GM12878 (cell line): Measurements from ENCODE around the gene TIMM50. TPM values are rescaled to one million over a fixed set of nuclear protein-coding genes. Genes with fewer than 3 reads are reported as not detected.

Experiments used
- CREM ChIP-seq: IDR thresholded peaks from 2 replicates; pipeline ENCODE4 v1.6.1; 2014; ENCODE audit warnings: antibody characterized with exemption, low read depth
- EGR1 ChIP-seq, 2 experiments: IDR thresholded peaks; 1 replicate in 1 of 2; 2 replicates in 1 of 2; pipeline ENCODE4 v1.6.1; 2011 to 2012; ENCODE audit warnings: low read depth in 2 of 2, low read length in 2 of 2, borderline replicate concordance in 1 of 2, mild to moderate bottlenecking in 1 of 2, moderate library complexity in 1 of 2
- EP300 ChIP-seq, 2 experiments: fragments of 150-350 bp in 1 of 2; IDR thresholded peaks; 2 replicates each; pipeline ENCODE4 v1.6.1; 2011 to 2012; ENCODE audit warnings: low read depth in 2 of 2, low read length in 2 of 2, borderline replicate concordance in 1 of 2, improper control_type of control experiment in 1 of 2, inconsistent platforms in 1 of 2; ENCODE audit not compliant: control insufficient read depth in 1 of 2
- ESRRA ChIP-seq: IDR thresholded peaks from 2 replicates; pipeline ENCODE4 v1.6.1; 2012; ENCODE audit warnings: mild to moderate bottlenecking, low read length, improper control_type of control experiment
- ETV6 ChIP-seq, 2 experiments: fragments of 450-650 bp in 1 of 2; IDR thresholded peaks in 1 of 2; conservative IDR thresholded peaks in 1 of 2; 2 replicates each; pipeline ENCODE4 v1.6.1; 2014; ENCODE audit warnings: antibody characterized with exemption in 1 of 2, borderline replicate concordance in 1 of 2, low read depth in 1 of 2, mild to moderate bottlenecking in 1 of 2, moderate library complexity in 1 of 2
- FOS ChIP-seq: IDR thresholded peaks from 3 replicates; pipeline ENCODE4 v1.6.1; 2011; ENCODE audit warnings: borderline replicate concordance; ENCODE audit not compliant: insufficient read length; ENCODE audit errors: extremely low read depth
- NFXL1 ChIP-seq: fragments of 450-650 bp; IDR thresholded peaks from 2 replicates; pipeline ENCODE4 v1.6.1; 2017; ENCODE audit warnings: antibody characterized with exemption, mild to moderate bottlenecking, borderline replicate concordance
- NFYB ChIP-seq: IDR thresholded peaks from 2 replicates; pipeline ENCODE4 v1.6.1; 2011; ENCODE audit warnings: low read depth, mild to moderate bottlenecking, low read length, improper control_type of control experiment, moderate library complexity; ENCODE audit not compliant: insufficient read depth
- PAX5 ChIP-seq: IDR thresholded peaks from 2 replicates; pipeline ENCODE4 v1.6.1; 2011; ENCODE audit warnings: low read depth, low read length, borderline replicate concordance
- PML ChIP-seq: IDR thresholded peaks from 2 replicates; pipeline ENCODE4 v1.6.1; 2012; ENCODE audit warnings: low read length, inconsistent platforms
- PRDM15 ChIP-seq: fragments of 450-650 bp; formaldehyde crosslinking; IDR thresholded peaks from 2 replicates; pipeline ENCODE4 v1.4.0; 2020; ENCODE audit warnings: mild to moderate bottlenecking, moderate library complexity
- RCOR1 ChIP-seq: conservative IDR thresholded peaks from 2 replicates; pipeline ENCODE4 v1.6.1; 2012; ENCODE audit warnings: low read depth, low read length, improper control_type of control experiment
- RUNX3 ChIP-seq: IDR thresholded peaks from 2 replicates; pipeline ENCODE4 v1.6.1; 2012; ENCODE audit warnings: low read length, inconsistent platforms
- SIX5 ChIP-seq: IDR thresholded peaks from 2 replicates; pipeline ENCODE4 v1.6.1; 2011; ENCODE audit warnings: mild to moderate bottlenecking, low read depth, low read length, moderate library complexity; ENCODE audit not compliant: severe bottlenecking
- SMAD1 ChIP-seq: fragments of 450-650 bp; IDR thresholded peaks from 2 replicates; pipeline ENCODE4 v1.6.1; 2018; ENCODE audit warnings: mild to moderate bottlenecking, low read depth; ENCODE audit not compliant: partially characterized antibody
- STAT3 ChIP-seq: IDR thresholded peaks from 2 replicates; pipeline ENCODE4 v1.6.1; 2011; ENCODE audit warnings: low read depth, low read length, improper control_type of control experiment
- WRNIP1 ChIP-seq: IDR thresholded peaks from 2 replicates; pipeline ENCODE4 v1.6.1; 2011; ENCODE audit warnings: low read depth, low read length, improper control_type of control experiment, borderline replicate concordance
- YY1 ChIP-seq: IDR thresholded peaks from 2 replicates; pipeline ENCODE4 v1.6.1; 2011; ENCODE audit warnings: low read depth, mild to moderate bottlenecking, low read length
- ZNF24 ChIP-seq: fragments of 450-650 bp; IDR thresholded peaks from 2 replicates; pipeline ENCODE4 v1.6.1; 2017; ENCODE audit warnings: antibody characterized with exemption, mild to moderate bottlenecking
- polyA plus RNA-seq, 11 experiments: library from polyadenylated mRNA; depleted of rRNA in 4 of 11; unstranded in 6 of 11; stranded (reverse) in 5 of 11; fragments of >200 nt; fragmentation: Nextera tagmentation in 4 of 11; fragmentation: Illumina TruSeq in 1 of 11; extraction: Ambion mirVana in 4 of 11; extraction: Trizol in 1 of 11; gene quantifications; 1 replicate in 1 of 11; 2 replicates in 10 of 11; pipeline versions ENCODE4 v1.2.1 to v1.2.3, GENCODE V29; 2011 to 2016; ENCODE audit warnings: inconsistent platforms in 2 of 11, missing spikeins in 2 of 11, low read depth in 1 of 11
- total RNA-seq, 4 experiments: library from RNA; depleted of rRNA in 3 of 4; stranded (reverse); fragments of >200 nt in 3 of 4; fragmentation: Illumina TruSeq in 1 of 4; extraction: Trizol in 1 of 4; gene quantifications; 2 replicates each; pipeline versions ENCODE4 v1.2.1 to v1.2.3, GENCODE V29; 2013 to 2021
- TF ChIP-seq, protein P1 (sequence below): fragments of 450-650 bp; IDR thresholded peaks from 2 replicates; pipeline ENCODE4 v1.6.1; 2017; ENCODE audit warnings: antibody characterized with exemption, mild to moderate bottlenecking, moderate library complexity
- TF ChIP-seq, protein P2 (sequence below): IDR thresholded peaks from 2 replicates; pipeline ENCODE4 v1.6.1; 2012; ENCODE audit warnings: low read depth, low read length, improper control_type of control experiment

Gene TIMM50
- total and polyA plus RNA-seq, 10 of the 15 experiments (the other 5 are each of a cell fraction or from before 2014, with no cell fraction given) = 15.6 to 146 (median 101) TPM

- peak; percentile 75 for TF ChIP-seq SIX5
- peak in 1 of 2 experiments; percentile 25; a peak in 1 of 4 replicates for TF ChIP-seq EP300 (IDR thresholded peaks at IDR 0.05; ENCODE audit: borderline replicate concordance in 1 of 2, control insufficient read depth in 1 of 2, low read depth in 2 of 2, low read length in 2 of 2)
- peak; percentile 54; the same call in 1 of the 2 replicates for TF ChIP-seq PRDM15 (CRISPR knock-in tag)
- peak; percentile 99 for TF ChIP-seq RCOR1
- no peak for TF ChIP-seq ZNF24
- TF ChIP-seq SMAD1 = peak; percentile 62
- TF ChIP-seq ESRRA = 0 out of 2 replicates have a peak, but pooled peaks have one; percentile 69
- no peak for TF ChIP-seq FOS
- peak; percentile 96 for TF ChIP-seq CREM
- TF ChIP-seq, protein P1, sequence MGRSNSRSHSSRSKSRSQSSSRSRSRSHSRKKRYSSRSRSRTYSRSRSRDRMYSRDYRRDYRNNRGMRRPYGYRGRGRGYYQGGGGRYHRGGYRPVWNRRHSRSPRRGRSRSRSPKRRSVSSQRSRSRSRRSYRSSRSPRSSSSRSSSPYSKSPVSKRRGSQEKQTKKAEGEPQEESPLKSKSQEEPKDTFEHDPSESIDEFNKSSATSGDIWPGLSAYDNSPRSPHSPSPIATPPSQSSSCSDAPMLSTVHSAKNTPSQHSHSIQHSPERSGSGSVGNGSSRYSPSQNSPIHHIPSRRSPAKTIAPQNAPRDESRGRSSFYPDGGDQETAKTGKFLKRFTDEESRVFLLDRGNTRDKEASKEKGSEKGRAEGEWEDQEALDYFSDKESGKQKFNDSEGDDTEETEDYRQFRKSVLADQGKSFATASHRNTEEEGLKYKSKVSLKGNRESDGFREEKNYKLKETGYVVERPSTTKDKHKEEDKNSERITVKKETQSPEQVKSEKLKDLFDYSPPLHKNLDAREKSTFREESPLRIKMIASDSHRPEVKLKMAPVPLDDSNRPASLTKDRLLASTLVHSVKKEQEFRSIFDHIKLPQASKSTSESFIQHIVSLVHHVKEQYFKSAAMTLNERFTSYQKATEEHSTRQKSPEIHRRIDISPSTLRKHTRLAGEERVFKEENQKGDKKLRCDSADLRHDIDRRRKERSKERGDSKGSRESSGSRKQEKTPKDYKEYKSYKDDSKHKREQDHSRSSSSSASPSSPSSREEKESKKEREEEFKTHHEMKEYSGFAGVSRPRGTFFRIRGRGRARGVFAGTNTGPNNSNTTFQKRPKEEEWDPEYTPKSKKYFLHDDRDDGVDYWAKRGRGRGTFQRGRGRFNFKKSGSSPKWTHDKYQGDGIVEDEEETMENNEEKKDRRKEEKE = no peak
- TF ChIP-seq EGR1 (IDR thresholded peaks at IDR 0.05; ENCODE audit: borderline replicate concordance in 1 of 2, low read depth in 2 of 2, low read length in 2 of 2) = peak in 1 of 2 experiments; percentile 73; a peak in 2 of 3 replicates
- TF ChIP-seq RUNX3 = peak; percentile 15; the same call in 1 of the 2 replicates
- peak; percentile 99 for TF ChIP-seq YY1
- no peak for TF ChIP-seq NFXL1
- peak; percentile 82 for TF ChIP-seq PML
- no peak for TF ChIP-seq STAT3
- no peak for TF ChIP-seq NFYB
- TF ChIP-seq, protein P2, sequence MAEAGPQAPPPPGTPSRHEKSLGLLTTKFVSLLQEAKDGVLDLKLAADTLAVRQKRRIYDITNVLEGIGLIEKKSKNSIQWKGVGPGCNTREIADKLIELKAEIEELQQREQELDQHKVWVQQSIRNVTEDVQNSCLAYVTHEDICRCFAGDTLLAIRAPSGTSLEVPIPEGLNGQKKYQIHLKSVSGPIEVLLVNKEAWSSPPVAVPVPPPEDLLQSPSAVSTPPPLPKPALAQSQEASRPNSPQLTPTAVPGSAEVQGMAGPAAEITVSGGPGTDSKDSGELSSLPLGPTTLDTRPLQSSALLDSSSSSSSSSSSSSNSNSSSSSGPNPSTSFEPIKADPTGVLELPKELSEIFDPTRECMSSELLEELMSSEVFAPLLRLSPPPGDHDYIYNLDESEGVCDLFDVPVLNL = no peak
- TF ChIP-seq PAX5 = peak; percentile 57; the same call in 1 of the 2 replicates
- peak in 1 of 2 experiments; percentile 70; a peak in 1 of 4 replicates for TF ChIP-seq ETV6 (conservative IDR thresholded peaks at IDR 0.05 in 1 of 2, IDR thresholded peaks at IDR 0.05 in 1 of 2; ENCODE audit: borderline replicate concordance in 1 of 2, low read depth in 1 of 2)
- TF ChIP-seq WRNIP1 = peak; percentile 7; the same call in 1 of the 2 replicates
Observed at GRCh38 chr19:39445196-39446111, 35.2 kb upstream of the TIMM50 start, which contains the start of gene SUPT5H (continued).
